ENCODE measurements around the gene GPHB5.

- TF ChIP-seq EP300 (IDR thresholded peaks at IDR 0.05; ENCODE audit: borderline replicate concordance) (no peak), MAX (IDR thresholded peaks at IDR 0.05) (no peak), YY1 (IDR thresholded peaks at IDR 0.05; ENCODE audit: low read depth) (no peak), REST (IDR thresholded peaks at IDR 0.05; ENCODE audit: low read depth) (no peak), RAD21 (IDR thresholded peaks at IDR 0.05; ENCODE audit: low read depth) (no peak), NFIC (IDR thresholded peaks at IDR 0.05) (no peak)
Observed at GRCh38 chr14:63326840-63327239, 8.1 kb upstream of the GPHB5 start.

Measured in Ishikawa (cell line).